Measurements from ENCODE around the gene GPR161. TPM values are rescaled to one million over a fixed set of nuclear protein-coding genes. Genes with fewer than 3 reads are reported as not detected.

Gene GPR161
- total and polyA plus RNA-seq, 7 donors: 0.60 to 23.0 (median 8.9) TPM

GRCh38 chr1:168127503-168127902 is 9.2 kb downstream of the GPR161 start:
- no peaks in the 10 kb centered on the region for H3K4me1 ChIP-seq
- H3K36me3 ChIP-seq: no peaks in the 10 kb centered on the region
- no peak overlapping the region for H3K4me3 ChIP-seq
- DNase-seq: no peak
- intact Hi-C loops (cut with DNase I): no loop called here
- no peak overlapping the region for H3K27ac ChIP-seq
- WGBS, 2 donors: 94 to 98% methylated on average over 2 of the region's 2 CpGs
- no peaks in the 10 kb centered on the region for H3K27me3 ChIP-seq
- TF ChIP-seq EP300 (IDR thresholded peaks at IDR 0.05): no peak
- TF ChIP-seq POLR2A (IDR thresholded peaks at IDR 0.05): no peak
- H3K9me3 ChIP-seq: no peaks in the 10 kb centered on the region

DNA sequence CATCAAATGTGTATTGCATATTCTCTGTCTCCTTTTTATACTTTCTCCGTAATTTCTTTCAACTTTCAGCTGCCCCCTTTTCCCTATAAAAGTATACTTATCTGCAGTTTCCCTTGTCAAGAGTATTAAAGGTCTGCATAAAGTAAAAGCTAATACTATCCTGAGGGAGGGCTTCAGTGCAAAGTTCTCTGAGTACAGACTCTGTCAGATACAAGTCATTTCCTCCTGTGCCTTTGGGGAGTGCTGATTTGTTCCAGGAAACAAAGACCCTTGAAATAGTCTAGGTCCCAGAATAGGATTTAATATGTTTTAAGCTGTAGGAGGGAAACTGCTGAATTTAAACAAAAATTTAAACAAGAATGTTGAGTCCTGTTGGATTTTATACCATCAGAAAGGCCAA is 11.7 kb downstream of the GPR161 start:
- no peaks in the 10 kb centered on the region for H3K36me3 ChIP-seq
- intact Hi-C loops (cut with DNase I): no loop called here
- no peak overlapping the region for H3K27ac ChIP-seq
- WGBS, 2 donors: 89 to 97% methylated on average over 1 of the region's 1 CpG
- no peak for TF ChIP-seq POLR2AphosphoS5 (IDR thresholded peaks at IDR 0.05)
- TF ChIP-seq, protein P1, sequence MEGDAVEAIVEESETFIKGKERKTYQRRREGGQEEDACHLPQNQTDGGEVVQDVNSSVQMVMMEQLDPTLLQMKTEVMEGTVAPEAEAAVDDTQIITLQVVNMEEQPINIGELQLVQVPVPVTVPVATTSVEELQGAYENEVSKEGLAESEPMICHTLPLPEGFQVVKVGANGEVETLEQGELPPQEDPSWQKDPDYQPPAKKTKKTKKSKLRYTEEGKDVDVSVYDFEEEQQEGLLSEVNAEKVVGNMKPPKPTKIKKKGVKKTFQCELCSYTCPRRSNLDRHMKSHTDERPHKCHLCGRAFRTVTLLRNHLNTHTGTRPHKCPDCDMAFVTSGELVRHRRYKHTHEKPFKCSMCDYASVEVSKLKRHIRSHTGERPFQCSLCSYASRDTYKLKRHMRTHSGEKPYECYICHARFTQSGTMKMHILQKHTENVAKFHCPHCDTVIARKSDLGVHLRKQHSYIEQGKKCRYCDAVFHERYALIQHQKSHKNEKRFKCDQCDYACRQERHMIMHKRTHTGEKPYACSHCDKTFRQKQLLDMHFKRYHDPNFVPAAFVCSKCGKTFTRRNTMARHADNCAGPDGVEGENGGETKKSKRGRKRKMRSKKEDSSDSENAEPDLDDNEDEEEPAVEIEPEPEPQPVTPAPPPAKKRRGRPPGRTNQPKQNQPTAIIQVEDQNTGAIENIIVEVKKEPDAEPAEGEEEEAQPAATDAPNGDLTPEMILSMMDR (IDR thresholded peaks at IDR 0.05): no peak
- TF ChIP-seq EP300 (IDR thresholded peaks at IDR 0.05): no peak
- TF ChIP-seq POLR2A (IDR thresholded peaks at IDR 0.05): no peak
- no peaks in the 10 kb centered on the region for H3K27me3 ChIP-seq
- H3K9me3 ChIP-seq: no peaks in the 10 kb centered on the region
- no peak overlapping the region for H3K4me3 ChIP-seq
- no peak for DNase-seq
- peaks cover 0 to 17% (median 15%) of the 10 kb centered on the region in 4 donors for H3K4me1 ChIP-seq

DNA sequence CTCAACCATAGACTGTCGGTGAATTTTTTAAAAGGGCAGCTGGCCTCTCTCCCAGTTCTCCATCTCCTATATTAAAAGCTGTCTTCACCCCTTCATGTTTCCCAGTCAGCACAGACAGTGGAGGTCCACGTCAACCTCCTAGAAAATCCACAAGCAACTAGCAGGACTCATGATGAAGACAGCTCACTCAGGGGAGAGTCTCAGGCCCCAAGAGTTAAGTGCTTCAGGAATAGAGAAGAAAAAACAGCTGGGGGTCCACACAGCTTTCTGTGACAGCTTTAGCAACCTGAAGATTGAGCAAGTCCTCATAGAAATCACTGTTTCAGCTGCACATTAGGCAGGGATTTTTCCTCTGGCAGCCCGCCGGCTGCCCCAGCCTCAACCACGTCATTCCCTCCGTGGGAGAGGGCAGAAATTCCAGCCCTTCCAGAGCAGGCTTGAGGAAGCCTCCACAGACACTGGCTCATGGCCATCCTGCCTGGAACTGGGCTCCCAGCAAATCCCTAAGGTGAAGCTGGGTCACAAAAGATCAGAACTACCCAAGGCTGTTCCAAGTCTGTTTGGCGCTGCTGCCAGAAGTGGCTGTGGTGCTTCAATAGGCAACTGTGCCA is 15.2 kb downstream of the GPR161 start:
- peak overlapping the region; percentile 45 to 75 (median 69) for H3K27ac ChIP-seq
- 74 to 90% methylated on average over 7 of the region's 7 CpGs for WGBS, 2 donors
- no peaks in the 10 kb centered on the region for H3K9me3 ChIP-seq
- H3K27me3 ChIP-seq: no peaks in the 10 kb centered on the region
- H3K36me3 ChIP-seq: peaks cover 0 to 15% (median 0%) of the 10 kb centered on the region in 4 donors
- no peak overlapping the region for H3K4me3 ChIP-seq
- peak; percentile 87 for DNase-seq
- H3K4me1 ChIP-seq: peaks cover 0 to 17% (median 15%) of the 10 kb centered on the region in 4 donors
- intact Hi-C loops (cut with DNase I): no loop called here
- TF ChIP-seq POLR2AphosphoS5 (IDR thresholded peaks at IDR 0.05): peak in 3 of 4 donors; percentile 36 to 51 (median 40)
- TF ChIP-seq, protein P1 (IDR thresholded peaks at IDR 0.05): no peak

GRCh38 chr1:168119750-168120149 is 17.0 kb downstream of the GPR161 start:
- DNase-seq: no peak
- no peaks in the 10 kb centered on the region for H3K9me3 ChIP-seq
- H3K4me1 ChIP-seq: peaks cover 0 to 17% (median 15%) of the 10 kb centered on the region in 4 donors
- TF ChIP-seq POLR2A (IDR thresholded peaks at IDR 0.05) (no peak), EP300 (IDR thresholded peaks at IDR 0.05) (no peak), POLR2AphosphoS5 (IDR thresholded peaks at IDR 0.05) (no peak)
- TF ChIP-seq, protein P1 (IDR thresholded peaks at IDR 0.05): no peak
- intact Hi-C loops (cut with DNase I): no loop called here
- no peak overlapping the region for H3K4me3 ChIP-seq
- H3K27me3 ChIP-seq: no peaks in the 10 kb centered on the region
- 94 to 95% methylated on average over 4 of the region's 4 CpGs for WGBS, 2 donors
- H3K27ac ChIP-seq: no peak overlapping the region
- H3K36me3 ChIP-seq: peaks cover 0 to 15% (median 0%) of the 10 kb centered on the region in 4 donors

DNA sequence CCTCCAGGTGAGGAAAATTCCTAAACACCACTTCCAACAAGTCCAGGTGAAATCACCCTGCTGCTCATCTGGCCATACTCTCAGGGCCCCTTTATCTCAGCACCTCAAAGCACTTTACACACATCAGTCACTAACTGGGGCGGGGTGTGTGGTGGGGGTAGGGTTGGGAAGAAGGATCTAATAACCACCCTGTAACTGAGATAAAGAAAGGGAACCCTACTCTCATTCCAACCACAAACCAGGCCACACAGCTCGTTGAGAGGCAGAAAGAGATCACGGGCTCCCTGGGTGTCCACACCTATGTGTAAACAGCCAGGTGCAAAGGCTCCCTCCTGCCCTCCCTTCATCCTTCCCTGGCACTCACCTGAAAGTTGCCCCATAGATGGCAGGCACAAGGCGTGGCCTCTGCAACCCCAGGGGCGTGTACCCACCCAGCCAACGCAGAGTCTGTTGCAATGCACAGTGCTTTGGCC is 20.4 kb downstream of the GPR161 start:
- Histone ChIP-seq H3K4me1 (peaks cover 0 to 7% (median 6%) of the 10 kb centered on the region in 4 donors), H3K36me3 (peaks cover 0 to 15% (median 0%) of the 10 kb centered on the region in 4 donors), H3K4me3 (no peak overlapping the region), H3K9me3 (no peaks in the 10 kb centered on the region), H3K27me3 (no peaks in the 10 kb centered on the region), H3K27ac (no peak overlapping the region)
- TF ChIP-seq EP300 (IDR thresholded peaks at IDR 0.05) (no peak), POLR2A (IDR thresholded peaks at IDR 0.05) (no peak), POLR2AphosphoS5 (IDR thresholded peaks at IDR 0.05) (no peak)
- TF ChIP-seq, protein P1 (IDR thresholded peaks at IDR 0.05): no peak
- DNase-seq: no peak
- intact Hi-C loops (cut with DNase I): no loop called here
- 14 to 66% methylated on average over 6 of the region's 6 CpGs for WGBS, 2 donors
